GM12865 (cell line): ENCODE measurements around the gene PTPN13.

Experiments
- DNase-seq: peaks from one replicate; pipeline ENCODE4 v3.0.0; 2010; ENCODE audit warnings: low read depth
- H3K4me3 ChIP-seq: 2 replicates; pipeline ENCODE4 v1.5.1; 2011; ENCODE audit warnings: mild to moderate bottlenecking, low read depth, low read length, control low read depth
- TF ChIP-seq, protein P1 (sequence below): IDR thresholded peaks from 2 replicates; pipeline ENCODE4 v1.5.1; 2011; ENCODE audit warnings: low read length, control low read depth, low read depth, inconsistent platforms; ENCODE audit not compliant: insufficient read depth; ENCODE audit errors: missing control alignments

Gene PTPN13

DNA sequence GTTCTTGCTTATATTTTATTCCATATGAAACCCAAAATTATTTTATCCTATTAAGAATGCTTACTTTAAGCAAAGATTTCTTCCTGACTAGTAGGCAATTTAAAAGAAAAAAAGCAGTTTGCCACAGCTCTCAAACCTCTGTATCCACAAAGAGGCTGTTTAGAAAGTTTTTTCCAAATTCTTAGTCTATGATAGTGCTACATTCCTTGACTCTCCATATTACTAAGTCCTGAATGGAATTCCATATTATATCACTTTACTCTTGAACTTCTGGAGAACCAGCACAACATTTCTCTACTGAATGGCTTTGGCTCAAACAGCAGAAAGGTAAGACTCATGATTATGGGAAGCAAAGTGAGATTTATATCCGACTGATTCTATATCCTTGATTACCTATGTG, 246.7 kb downstream of the PTPN13 start:
- TF ChIP-seq, protein P1, sequence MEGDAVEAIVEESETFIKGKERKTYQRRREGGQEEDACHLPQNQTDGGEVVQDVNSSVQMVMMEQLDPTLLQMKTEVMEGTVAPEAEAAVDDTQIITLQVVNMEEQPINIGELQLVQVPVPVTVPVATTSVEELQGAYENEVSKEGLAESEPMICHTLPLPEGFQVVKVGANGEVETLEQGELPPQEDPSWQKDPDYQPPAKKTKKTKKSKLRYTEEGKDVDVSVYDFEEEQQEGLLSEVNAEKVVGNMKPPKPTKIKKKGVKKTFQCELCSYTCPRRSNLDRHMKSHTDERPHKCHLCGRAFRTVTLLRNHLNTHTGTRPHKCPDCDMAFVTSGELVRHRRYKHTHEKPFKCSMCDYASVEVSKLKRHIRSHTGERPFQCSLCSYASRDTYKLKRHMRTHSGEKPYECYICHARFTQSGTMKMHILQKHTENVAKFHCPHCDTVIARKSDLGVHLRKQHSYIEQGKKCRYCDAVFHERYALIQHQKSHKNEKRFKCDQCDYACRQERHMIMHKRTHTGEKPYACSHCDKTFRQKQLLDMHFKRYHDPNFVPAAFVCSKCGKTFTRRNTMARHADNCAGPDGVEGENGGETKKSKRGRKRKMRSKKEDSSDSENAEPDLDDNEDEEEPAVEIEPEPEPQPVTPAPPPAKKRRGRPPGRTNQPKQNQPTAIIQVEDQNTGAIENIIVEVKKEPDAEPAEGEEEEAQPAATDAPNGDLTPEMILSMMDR = no peak

GRCh38 chr4:86841309-86841708, 247.2 kb downstream of the PTPN13 start:
- TF ChIP-seq, protein P1 = no peak
- DNase-seq = no peak
- H3K4me3 ChIP-seq = no peak overlapping the region

More for the DNA sequence above, 246.7 kb downstream of the PTPN13 start:
- H3K4me3 ChIP-seq = no peak overlapping the region
- DNase-seq = no peak

DNA sequence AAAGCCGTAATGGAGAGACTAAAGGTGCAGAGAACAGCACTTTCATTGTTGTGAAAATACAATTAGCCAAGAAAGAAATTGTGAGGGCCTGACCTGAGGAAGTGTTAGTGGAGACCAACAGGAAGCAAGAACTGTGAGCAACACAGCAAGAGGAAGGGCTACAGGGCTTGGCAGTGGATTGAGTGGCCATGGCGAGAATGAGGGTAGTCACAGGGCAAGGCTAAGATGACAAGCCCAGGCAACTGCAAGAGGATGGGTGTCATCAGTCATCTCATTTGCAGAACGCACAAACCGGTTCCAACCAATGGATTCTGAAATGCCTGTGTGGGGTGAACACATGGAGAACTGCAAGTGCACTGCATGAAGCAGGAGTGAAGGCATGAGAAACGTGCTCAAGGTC, 251.5 kb downstream of the PTPN13 start:
- DNase-seq = no peak
- H3K4me3 ChIP-seq = no peak overlapping the region
- TF ChIP-seq, protein P1 = no peak

GRCh38 chr4:86846921-86847320, 252.8 kb downstream of the PTPN13 start:
- DNase-seq = no peak
- TF ChIP-seq, protein P1 = no peak
- no peak overlapping the region for H3K4me3 ChIP-seq

DNA sequence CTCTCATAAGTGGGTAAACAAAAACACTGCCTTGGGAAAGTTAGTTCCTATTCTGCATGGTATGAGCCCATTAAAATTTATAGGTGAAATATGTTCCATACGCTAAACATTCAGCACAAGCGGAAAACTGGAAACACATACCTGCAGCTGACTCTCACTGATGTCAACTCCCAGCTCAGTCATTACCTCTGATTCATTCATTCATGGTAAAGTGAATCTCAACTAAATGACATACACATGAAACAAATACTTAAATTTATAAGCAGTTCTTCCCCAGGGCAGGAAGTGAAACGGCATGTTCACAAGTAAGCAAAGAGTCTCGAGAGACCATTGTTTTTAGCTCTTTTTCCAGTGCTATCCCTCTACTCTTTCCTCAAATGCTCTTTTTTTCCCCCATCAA, 253.5 kb downstream of the PTPN13 start:
- no peak overlapping the region for H3K4me3 ChIP-seq
- DNase-seq = no peak
- TF ChIP-seq, protein P1 = no peak

- DNase-seq = no peak
- TF ChIP-seq, protein P1 = no peak
- H3K4me3 ChIP-seq = no peak overlapping the region
These were observed 254.0 kb downstream of the PTPN13 start for GRCh38 chr4:86848136-86848535.
